Kidney capillary endothelial cell (primary cell): ENCODE data around the gene PIGB.
"Not testable (repeated sequence)": the region's sequence is repeated elsewhere in the genome, so short reads cannot be mapped to it uniquely, and the experiment has no call there.

ENCODE experiments used
- DNase-seq: peaks from one replicate; pipeline ENCODE4 v3.0.0-alpha.2; 2018; ENCODE audit warnings: low spot score

Gene PIGB

DNA sequence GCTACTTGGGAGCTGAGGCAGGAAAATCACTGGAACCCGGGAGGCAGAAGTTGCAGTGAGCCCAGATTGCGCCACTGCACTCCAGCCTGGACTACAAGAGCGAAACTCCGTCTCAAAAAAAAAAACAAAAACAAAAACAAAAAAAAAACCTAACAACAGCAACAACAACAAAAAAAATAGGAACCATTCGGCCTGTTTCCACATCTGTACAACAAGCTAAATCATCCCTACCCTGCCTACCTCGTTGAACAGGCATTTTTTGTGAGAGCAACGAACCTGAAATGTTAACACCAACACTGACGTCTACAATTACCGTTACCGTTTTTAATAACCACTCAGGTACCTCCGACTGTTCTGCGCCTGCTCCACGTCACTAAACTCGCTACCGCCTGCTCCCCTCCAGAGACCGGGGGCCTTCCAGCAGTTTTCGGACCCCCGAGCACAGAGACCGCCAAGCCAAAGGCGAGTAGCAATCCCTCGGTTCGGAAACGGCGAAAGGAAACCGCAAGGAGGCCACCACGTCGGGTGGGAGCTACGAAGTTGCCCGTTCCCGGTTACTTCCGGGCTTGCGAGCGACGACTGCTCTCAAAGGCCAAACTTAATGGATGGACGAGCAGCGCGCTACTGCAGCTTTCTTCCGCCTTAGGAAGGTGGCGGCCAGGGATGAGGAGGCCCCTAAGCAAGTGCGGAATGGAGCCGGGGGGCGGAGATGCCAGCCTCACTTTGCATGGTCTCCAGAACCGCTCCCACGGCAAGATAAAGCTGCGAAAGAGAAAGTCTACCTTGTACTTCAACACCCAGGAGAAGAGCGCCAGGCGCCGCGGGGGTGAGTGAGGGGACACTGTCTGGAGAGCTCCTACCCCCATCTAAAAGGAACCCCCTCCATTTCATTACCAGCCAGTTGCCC is at the start of gene PIGB, which contains the start of gene PIGBOS1:
PIGB (plus strand) TSS at position 635 of the 907 bp plus-strand sequence; CDS start at position 664, 29 bp downstream.
PIGBOS1 (minus strand) TSS at position 536 of the 907 bp plus-strand sequence. CDS start 1,331 bp downstream, outside the sequence.
- peak; percentile 86 for DNase-seq

DNA sequence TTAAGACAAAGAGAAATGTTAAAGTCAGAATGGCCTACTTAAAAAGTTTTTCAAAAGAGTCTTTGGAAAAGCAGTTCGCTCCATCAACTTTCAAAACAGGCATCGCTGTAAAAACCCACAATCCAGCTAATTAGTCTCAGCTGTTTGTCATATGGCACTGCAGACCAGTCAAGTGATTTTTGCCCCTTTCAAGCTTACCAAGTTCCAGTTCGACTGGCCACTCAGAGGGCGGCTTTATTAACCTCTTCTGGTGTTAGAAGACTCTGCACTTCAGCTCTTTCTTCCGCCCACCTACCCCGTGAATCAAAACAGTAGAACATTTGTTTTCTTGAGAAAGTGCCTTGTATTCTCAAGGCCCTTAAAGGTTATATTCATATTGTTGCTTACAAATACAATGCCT is 48.7 kb upstream of the PIGB start:
- no peak for DNase-seq

DNA sequence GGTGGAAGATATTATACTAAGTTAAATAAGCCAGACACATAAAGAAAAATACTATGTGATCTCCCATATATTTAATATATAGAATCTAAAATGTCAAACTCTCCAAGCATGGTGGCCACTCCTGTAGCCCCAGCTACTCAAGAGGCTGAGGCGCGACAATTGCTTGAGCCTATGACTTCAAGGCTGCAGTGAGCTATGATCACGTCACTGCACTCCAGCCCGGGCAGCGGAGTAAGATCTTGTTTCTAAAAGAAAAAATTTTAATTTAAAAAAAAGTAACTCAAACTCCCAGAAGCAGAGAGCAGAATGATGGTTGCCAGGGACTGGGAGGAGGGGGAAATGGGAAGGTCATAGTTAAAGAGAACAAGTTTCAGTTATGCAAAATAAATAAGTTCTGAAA is 42.7 kb upstream of the PIGB start:
- DNase-seq: no peak

DNA sequence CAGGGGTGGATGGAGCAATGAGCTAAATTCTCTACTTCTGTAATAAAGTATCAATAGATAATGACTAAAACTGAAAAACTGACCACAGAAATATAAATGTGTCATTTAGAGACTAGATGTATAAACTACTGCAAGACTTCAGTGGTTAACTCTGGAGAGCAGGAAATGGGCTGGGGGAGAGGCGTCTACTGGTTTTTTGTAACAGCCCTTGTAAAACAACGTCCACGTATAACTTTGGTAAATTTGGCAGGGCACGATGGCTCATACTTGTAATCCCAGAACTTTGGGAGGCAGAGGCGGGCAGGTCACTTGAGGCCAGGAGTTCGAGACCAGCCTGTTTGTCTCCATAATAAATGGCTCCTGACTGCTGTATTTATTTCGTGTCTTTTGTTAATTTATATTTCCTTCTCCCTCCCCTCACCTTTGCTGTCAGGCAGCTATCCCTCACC is 41.9 kb upstream of the PIGB start:
- DNase-seq: no peak

DNA sequence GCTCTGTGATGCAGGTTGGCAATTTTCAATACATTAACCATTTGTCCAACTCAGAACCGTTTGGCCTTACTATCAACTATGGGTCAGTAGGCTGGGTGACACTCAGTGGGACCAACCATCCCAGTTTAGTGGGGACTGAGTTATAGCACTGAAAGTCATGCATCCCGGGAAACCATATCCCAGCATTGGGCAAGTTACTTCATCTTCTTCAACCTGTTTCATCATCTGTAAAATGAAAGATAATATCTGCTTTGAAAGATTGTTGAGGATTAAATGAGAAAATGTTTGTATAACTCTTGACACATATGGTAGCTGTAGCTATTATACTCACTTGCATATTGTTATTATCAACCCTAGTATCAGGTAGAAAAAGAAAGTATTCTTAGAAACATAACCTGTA is 41.3 kb upstream of the PIGB start:
- no peak for DNase-seq

DNA sequence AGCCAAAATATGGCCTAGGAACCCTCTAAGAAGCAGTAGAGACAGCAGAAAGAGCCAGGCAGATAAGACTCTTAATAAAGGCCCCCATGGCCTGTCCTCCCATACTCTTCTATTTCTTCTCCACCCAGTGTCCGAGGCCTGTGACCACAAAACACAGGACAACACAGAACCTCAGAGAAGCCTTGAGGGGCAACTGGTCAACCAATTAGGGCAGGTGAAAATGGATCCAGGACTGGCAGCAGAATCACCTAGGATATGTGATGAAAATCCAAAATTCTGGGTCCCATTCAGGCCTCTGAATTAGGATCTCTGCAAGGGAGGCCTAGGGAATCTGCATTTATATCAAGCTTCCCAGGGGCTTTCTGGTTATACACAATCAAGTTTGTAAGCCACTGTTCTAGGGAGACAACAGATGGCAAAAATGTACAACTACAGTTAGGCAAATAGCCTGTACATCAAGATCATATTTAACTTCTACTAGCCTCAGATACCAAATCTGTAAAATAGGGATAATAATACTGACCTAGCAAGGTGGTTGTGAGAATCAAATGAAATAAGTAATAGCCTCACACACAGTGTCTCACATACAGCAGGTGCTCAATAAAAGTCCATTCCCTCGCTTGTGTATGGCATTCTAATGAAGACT is 39.8 kb upstream of the PIGB start:
- no peak for DNase-seq

DNA sequence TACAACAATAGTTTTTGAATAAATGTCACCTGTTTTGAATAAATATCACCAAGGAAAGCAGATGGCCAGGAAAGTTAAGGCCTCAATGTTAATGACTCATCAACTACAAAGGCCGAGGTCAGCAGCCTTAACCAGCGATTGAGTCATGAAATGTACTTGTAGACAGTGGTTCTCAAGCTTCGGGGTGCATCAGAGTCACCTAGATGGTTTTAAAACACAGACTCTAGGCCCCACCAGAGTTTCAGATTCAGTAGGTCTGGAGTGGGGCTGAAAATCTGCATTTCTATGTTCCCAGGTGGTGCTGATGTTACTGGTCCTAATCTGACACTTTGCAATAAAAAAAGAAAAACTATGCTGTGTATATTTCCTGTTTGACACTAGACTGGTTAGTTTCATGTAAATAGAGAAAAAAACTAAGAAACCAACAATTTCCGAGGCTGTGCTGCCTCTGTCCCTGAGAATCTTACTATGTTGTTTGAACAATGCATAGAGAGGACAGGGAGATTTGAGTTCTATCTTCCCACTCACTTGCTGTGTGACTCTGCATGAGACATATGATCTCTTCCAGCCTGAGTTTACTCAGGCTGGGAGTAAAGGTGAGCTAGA is 39.2 kb upstream of the PIGB start:
- DNase-seq: peak; percentile 68

DNA sequence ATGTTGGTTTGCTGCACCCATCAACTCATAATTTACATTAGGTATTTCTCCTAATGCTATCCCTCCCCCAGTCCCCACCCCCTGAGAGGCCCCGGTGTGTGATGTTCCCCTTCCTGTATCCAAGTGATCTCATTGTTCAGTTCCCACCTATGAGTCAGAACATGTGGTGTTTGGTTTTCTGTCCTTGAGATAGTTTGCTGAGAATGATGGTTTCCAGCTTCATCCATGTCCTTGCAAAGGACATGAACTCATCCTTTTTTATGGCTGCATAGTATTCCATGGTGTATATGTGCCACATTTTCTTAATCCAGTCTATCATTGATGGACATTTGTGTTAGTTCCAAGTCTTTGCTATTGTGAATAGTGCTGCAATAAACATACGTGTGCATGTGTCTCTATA is 38.4 kb upstream of the PIGB start:
- not testable (repeated sequence) for DNase-seq

DNA sequence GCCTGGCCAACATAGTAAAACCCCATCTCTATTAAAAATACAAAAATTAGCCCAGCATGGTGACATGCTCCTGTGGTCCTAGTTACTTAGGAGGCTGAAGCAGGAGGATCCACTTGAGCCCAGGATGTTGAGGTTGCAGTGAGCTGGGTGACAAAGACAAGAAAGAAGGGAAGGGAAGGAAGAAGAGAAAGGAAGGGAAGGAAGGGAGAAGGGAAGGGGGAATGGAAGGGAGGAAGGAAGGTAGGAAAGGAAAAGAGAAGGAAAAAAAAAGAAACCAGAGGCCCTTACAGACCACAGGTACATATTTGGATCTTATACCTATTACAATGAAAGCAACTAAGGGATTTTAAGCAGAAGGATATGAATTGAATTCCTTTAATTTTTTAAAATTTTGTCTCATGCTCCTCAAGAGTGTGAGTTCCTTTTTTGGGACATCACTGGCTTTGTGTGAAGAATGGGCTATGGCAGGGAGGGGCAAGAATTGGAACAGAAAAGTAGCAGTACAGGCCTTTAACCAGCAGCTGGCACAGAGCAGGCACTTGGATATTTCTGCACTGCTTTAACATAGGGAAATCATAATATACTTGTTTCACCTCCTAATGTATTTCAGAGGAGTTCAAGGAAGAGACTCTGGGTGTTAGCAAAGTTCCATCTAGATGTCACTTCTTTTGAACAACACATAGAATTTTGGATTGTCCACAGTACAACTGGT is 37.3 kb upstream of the PIGB start:
- DNase-seq: no peak

DNA sequence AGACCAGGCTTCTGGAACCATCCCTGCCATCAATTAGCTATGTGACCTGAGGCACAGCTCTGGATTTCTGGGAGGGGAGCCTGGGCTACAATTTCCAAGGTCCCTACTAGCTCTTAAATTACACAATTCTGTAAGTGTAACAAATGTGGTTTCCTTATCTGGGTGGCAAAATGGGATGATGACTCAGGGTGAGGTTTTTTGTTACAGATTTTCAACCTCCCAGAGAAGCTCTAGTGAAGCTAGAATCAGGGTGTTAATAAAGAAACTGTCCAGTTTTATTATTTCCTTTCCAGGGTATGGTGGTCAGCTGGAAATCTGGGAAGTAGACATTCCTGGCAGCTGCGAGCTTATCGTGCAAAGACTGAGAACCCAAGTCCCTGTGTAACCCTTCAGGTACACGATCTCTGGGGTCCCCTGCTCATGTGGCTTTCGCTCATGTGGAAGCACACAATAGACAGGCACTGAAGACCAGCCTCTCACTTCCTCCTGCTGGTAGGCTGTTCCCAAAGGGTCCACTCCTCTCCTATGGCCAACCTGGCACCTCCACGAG is 36.7 kb upstream of the PIGB start:
- DNase-seq: peak; percentile 18

DNA sequence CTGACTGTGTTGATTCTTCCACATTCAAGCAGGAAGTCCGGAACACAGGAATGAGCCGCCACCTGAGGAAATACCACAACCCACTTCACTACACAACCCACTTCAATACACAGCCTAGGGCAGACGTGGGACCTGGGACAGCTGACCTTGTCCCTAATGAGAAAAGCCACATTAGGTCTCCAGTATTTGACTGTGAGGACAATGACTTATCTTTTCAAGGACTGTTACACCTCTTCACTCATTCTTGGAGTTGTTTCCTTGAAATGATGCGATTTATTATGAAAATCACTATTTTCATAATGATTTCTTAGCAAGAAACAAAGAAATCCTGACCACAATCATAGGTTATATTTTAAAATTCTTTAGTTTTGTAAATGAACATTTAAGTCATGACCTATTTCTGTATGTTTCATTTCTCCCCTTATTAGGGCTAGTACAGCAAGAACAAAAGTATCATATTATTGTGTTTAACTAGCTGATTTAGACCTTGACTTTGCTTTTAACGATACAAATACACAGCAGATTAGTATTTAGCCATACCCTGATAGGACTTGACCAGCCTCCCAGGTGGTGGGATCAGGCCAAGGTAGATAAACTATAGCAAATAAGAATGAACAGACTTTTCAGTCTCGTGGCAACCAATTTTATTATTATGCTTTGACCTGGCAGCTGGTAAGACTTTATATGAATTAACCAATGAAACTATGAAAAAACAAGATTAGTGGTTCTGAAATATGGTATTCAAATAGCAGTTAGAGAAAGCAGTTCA is 35.5 kb upstream of the PIGB start:
- no peak for DNase-seq

DNA sequence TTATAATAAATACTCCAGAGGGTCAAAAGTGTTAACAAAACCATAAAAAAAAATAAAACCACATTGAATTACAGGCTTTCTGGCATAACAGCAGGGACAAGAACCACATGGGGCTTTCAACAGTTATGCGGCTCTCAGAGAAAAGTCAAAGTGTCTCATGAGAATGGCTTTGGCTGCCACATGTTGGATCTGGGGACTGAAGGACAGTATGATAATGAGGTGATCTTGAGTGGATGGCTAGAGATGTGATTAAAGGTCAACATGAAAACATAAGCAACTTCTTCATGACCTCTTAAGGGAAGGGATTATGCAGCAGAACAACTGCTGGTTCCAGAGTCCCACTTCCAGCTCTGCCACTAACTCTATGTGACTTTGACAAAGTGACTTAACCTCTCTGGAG is 34.6 kb upstream of the PIGB start:
- no peak for DNase-seq

DNA sequence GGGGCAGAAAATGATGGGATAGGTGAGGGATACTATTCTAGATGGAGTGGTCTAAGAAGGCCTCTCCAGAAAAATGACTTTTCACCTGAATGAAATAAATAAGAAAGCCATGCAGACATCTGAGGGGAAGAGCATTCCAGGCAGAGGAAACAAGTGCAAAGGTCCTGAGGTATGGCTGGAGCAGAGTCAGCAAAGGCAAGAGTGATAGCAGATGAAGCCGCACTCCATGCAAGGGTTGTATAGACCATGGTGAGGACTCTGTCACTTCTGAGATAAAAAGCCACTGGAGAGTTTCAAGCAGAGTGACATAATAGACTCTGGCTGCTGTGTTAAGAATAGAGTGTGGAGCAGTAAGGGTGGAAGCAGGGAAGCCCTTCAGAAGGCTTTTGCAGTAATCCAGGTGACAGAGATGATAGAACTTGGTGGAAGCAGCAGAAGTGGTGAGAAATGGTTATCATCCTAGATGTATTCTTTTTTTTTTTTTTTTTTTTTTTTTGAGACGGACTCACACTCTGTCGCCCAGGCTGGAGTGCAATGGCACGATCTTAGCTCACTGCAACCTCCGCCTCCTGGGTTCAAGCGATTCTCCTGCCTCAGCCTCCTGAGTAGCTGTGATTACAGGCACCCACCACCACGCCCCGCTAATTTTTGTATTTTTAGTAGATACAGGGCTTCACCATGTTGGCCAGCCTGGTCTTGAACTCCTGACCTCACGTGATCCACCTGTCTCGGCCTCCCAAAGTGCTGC is 32.4 kb upstream of the PIGB start:
- not testable (repeated sequence) for DNase-seq

DNA sequence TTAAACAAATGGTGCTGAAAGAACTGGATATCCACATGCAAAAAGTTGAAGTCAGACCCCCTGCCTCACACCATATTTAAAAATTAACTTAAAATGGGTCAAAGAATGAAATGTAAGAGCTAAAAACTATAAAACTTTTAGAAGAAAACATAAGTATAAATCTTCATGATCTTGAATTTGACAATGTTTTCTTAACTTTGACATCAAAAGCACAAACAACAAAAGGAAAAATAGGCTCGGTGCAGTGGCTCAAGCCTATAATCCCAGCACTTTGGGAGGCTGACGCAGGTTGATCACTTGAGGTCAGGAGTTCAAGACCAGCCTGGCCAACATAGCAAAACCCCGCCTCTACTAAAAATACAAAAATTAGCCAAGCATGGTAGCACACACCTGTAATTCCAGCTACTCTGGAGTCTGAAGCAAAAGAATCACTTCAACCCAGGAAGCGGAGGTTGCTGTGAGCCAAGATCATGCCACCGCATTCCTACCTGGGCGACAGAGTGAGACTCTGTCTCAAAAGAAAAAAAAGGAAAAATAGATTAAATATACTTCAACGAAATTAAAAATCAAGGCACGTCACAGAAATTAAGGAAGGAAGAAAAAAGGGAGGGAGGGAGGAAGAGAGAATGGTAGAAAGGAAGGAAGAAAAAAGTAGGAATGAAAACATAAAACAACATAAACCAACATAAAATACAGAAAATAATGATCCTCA is 30.9 kb upstream of the PIGB start:
- DNase-seq: no peak

DNA sequence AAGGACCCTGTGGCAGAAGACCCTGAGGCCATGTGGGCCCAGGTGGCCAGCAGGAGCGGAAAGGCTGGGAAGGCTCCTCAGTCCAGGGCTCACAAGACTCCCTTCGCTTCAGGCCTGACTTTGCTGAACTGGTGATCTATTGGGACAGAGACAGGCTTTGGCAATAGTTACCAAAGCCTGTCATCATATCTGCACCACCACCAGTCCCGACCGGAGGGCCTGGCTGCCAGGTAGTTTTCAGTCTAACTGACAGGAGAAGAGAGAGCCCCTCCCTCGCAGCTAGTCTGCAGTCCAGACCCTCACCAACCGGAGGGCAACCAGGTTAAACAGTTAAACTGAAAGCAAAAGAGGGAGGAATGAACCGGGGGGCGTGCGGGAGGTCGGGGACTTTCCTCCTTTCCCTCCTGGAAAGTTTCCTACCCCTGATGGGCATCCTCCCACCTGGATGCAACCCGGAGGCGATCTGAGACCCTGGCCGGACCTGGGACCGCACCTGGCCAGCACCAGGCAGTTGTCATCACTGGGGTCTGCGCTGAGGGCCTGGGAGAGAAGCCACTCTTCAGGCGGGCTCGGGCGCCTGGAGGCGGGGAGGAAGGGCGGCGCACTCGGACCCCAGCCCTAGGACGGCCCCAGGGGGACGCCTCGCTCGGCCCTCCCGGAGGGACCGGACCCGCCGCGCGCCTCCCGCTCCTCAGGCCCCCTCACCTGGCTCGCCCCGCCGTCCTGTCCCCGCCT is 29.8 kb upstream of the PIGB start:
- DNase-seq: no peak

DNA sequence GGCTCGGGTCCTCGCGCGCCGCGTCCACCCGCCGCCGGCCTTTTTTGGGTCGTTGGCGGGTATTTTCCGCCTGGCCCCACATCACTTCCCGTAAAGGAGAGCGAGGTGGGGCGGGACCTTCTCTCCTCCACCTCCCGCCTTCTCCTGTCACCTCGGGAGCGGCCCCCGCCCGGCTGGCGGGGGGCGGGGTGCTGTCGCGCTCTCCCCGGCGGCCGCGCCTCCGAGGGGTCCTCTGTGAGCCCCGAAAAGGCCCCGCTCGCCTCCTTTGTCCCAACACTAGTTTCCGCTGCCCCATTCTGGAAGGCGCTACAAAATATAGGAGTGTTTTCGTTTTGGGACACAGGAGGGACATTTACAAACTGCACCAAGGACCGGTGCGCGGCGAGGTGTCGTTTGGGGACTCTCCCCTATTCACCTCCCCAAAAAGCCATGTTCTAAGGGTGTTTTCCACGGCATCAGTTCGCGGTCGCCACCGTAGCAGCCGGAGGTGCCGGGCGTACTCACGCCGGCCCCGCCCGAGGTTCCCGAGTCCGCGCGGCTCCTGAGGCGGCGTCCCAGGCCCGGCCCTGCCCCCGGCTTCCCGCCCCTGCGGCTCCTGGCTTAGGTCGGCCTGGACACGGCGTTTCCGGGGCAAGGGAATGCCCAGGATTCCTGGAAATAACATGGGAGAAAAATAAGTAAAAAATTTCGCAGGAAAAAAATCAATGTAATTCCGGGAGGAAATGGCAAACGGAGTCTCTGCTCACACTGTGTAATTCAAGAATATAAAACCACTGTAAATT is 29.1 kb upstream of the PIGB start, which contains the start of gene RAB27A:
RAB27A (minus strand) TSS at position 68 of the 782 bp plus-strand sequence. CDS start 54,879 bp downstream, outside the sequence.
- peak; percentile 80 for DNase-seq

DNA sequence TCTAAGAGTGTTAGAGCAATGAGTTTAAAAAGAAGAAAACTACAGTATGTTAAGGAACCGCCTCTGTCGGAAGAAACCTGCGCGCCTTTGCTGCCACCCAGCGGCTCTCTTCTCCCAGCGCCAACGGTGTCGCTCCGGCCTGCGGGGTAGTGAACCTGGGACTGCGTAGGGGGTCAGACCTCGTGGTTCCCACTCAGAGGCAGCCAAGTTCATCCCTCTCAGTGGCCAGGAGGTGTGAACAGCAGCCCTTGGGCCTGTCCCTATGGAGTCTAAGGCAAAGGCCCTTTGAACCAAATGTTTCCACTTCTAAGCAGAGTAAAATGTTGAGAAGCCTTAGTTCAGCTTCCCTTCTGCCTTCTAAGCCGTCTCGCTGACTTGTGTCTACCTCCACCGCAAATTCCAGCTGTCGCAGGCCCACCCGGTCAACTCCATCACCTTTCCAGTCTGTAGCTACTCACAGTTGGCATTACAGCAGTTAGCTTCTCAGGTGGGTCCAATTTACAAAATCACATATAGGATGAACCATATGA is 28.4 kb upstream of the PIGB start:
- DNase-seq: no peak

DNA sequence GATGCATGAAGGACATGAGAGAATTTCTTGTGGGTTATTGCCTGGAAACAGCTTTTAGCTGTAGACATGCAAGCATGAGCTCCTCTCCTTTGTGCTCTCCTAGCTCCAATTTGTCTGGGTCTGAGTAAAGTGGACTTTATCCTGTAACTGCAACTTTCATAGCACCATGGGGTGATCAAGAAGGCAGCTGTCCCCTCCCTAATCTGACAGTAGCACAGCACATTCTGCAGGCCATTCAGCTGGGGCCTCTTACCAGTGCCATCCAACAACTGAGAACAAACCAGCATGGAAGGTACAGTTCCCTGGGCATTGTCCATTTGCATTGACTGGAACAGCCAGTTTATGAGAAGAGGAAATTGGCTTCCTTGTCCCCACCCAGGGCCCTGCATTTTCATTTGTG is 21.7 kb upstream of the PIGB start:
- no peak for DNase-seq
